IPS-11a (cell line): ENCODE data around the gene GCK.

Experiments used
- H3K4me3 ChIP-seq: one replicate; pipeline ENCODE4 v1.5.1; 2013; ENCODE audit warnings: low read depth, low read length, control low read depth

GCK gene

DNA sequence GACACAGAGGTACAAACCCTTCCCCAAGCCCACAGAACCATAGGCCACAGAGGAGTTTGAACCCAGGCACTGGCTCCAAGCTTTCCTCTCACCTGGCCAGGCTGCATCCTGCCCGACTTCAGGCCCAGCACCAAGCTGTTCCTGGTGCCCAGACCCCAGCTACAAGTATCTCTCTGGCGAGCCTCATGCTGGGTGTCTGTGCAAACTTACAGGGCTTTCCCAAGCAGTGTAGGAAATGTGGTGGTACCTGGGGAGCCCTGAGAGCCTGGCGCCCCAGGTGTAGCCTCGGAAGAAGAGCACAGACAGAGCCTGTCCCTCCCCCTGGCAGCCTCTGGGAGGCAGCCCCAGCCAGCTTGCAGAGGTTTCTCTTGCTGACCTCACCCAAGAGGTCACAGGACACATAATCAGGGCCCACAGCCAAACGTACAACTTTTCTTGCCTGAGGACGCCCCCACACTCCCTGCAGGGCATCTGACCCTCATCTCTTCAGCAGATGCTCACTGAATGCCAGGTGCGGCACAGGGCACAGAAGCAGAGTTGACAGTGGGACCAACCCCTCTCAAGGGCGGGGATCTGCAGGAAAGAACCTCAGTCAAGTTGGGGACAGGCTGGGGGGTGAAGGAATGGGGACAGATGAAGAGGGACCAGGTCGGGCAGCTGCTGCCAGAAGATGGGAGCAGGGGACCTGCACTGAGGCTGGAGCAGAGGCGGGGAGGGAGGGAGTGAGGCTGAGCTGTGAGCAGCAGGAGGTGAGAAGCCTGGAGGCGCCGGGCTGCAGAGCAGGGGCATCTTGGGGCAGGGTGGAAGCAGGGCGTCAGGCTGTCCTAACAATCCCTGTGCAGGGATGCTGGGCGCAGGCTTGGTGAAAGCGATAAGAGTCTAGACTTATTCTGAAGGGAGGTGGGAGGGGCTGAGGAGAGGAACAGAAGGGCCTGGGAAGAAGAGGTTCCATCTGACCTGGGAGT lies 31.8 kb downstream of the GCK start:
- no peak overlapping the region for H3K4me3 ChIP-seq

DNA sequence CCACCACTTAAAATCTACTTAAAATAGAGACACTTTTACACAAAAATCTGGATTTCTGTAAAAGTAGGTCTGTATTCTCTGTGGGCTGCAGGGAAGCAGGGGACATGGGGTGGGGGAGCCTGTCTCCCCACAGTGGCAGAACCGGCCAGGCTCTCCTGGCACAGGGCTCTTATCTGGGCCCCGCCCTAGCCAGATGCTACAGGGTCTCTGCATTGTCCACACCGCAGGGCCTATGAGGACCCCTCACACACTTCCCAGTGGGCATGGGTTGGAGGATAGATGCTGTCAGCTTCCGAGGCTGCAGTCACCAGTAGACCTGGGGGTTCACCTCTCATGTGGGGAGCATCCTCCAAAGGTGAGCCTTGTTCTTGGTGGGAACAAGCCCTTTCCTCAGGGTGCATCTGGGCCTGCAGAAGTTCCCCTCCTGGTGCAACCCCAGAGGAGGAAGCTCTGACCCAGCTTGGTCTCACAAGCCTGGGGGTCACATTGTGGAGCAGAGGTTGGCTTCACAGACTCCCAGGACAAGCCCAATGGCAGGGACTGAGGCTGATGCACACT lies 32.7 kb downstream of the GCK start:
- no peak overlapping the region for H3K4me3 ChIP-seq

DNA sequence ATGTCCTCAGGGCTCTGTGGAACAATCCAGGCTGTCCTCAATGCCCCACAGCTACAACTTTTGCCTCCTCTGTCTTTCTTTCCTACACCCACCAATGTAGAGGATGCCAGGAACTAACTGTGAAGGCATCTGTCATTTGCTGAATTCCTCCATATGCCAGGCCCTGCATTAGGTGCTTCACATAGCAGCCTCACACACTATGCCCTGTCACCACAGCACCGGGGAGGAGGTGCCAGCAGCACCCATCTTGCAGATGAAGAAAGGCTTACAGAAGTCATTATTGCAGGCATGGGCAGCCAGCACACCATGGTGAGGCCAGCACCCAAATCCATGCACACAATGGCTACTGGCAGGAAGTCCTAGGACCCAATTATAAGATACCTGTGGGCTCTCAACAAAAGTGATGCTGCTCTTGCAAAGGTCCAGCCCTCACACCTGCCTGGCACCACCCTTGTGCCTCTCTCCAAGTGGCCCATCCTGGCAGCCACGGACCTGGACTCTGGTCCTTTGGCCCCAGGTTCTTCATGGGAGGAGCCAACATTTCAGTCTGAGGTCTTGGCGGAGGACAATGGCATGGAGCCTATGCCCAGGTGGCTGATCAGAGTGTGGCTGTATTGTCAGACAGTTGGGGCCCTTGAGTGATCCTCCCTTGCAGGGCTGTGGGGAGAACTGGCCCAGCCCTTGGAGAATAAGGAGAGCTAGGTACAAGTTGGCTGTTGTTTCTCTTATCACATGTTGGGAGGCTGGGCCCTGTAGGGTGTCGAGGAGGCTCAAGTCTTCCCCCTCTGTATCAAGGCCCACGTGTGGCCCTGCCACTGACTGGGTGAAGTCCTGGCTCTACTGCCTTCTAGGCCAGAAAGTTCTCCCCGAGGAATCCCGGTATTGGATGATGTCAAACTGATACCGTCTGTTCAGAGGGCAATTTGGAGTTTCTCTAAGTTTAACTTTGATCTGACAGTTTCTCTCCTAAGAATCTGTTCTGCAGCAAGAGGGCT lies 33.8 kb downstream of the GCK start:
- H3K4me3 ChIP-seq = no peak overlapping the region

DNA sequence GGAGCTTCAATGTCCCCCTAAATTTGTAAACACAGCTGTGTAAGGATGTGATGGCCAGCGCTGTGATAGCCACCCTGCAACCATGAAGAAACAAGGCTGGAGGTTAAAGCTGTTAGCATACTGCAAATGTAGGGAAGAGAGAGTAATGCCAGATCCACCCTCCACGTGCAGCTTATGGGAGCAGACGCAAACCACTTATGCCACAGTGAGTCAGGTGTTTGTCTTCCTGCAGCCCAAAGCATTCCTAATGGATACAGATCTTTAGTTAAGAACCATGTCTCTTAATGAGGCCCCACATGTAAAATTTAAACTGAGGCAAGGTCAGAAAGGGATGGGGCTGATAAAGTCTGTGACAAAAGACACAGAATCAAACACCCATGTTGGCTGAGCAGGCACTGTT lies 34.5 kb downstream of the GCK start:
- H3K4me3 ChIP-seq = no peak overlapping the region

DNA sequence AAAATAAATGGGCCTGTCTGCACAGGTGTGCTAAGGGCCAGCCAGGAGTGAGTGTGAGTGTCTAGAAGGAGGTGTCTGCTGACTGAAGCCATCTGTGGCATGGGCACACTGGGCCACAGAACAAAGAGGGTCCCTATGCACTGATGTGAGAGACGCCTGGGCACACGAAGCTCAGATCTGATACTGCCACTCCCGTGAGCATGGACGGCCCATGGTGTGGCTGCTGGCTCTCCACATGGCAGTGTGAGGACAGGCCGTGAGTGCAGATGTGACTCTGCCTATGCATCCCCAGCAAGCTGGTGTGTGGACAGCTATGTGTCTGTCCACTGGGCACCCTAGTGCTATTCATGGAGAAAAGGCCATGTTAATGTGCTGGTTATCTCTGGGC lies 35.3 kb downstream of the GCK start:
- no peak overlapping the region for H3K4me3 ChIP-seq

DNA sequence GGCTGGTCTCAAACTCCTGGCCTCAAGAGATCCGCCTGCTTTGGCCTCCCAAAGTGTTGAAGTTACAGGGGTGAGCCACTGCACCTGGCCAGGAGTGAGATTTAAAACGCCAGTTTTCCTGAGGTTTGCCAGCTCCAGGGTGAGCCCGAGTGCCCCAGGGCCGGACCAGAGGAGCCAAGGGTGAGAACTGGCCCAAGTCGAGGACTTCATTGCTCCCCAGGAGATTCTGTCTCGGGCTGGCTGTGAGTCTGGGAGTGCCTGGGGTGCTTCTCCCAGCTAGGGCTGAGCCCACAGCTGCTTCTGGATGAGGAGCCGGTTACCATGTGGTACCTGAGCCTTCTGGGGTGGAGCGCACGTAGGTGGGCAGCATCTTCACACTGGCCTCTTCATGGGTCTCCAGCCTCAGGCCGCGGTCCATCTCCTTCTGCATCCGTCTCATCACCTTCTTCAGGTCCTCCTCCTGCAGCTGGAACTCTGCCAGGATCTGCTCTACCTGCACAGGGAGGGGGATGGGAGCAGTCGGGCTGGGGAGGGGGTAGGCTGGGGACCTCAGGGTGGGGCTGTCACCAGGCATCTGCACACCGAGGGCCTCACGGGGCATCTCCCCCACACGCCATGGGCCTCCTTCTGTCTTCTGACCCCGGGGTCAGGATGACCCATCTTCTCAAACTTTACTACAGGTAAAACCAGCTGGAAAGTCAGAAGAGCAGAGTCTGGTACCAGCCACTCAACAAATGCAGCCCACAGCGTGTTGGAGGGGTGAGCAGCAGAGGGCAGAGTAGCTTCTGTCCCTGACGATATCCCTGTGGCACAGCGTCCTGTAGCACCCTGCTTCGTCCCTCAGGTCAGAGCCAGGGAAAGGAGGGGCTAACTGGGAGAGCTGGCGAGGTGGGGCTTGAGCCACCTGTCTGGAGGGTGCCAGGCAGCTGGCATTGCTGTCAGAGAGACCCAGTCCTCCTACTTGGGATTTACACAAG lies 36.0 kb downstream of the GCK start:
- no peak overlapping the region for H3K4me3 ChIP-seq

DNA sequence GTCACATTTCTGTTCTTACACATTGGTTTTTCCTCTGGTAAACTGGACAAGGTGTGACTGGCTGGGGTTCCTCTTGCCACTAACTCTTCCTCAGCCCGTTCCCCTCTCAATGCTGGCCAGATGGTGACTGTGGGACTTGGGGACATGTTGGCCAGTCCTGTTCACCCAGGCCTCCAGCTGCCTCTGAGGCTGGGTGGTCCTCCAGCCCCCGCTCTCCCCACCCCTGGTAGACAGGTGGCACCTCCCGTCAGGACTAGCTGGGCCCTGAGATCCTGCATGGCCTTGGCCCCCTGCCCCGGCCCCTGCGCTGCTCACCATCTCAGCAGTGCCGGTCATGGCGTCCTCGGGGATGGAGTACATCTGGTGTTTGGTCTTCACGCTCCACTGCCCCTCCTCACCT lies 37.3 kb downstream of the GCK start:
- H3K4me3 ChIP-seq = no peak overlapping the region

DNA sequence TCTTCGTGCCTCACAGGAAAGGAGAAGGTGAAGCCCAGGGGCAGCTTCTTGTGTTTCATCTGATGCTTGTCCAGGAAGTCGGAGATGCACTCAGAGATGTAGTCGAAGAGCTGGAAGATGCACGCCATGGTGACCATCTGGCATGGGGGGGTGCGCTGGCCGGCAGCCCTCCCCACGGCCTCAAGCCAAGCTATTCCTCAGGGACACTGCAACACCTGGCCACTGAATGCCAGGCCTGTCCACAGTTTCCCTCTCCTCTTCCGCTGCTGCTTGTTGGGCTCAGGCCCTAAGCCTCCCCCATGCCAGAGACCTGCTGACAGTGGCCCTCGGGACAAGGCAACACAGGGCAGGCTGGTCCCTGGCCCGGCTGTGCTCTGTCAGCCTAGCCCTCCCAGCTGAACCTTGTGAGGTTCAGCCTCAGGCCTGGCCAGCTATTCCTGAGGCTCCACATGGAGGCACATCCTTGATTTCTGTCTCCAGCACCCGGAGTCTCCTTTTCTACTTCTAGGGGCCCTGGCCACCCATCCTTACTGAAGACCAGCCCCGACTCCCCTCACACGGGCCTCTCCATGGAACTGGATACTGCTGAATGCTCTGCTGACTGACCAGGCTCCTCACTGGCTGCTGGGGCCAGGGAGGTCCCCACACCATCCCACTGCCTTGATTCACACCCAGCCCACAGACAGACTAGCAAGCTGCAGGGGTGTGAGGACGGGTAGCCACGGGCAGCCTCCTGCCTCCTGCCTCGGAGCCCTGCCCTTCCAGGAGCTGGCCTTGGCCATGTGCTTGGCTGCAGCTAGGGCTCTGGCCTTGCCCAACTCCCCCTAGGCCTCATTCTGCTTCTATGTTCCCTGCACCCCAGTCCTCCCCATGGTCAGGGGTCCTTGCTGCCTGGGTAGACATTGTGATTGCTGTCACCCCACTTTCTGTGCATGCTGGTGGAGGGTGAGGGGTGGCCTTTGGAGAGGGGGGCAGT lies 38.0 kb downstream of the GCK start:
- H3K4me3 ChIP-seq = no peak overlapping the region

DNA sequence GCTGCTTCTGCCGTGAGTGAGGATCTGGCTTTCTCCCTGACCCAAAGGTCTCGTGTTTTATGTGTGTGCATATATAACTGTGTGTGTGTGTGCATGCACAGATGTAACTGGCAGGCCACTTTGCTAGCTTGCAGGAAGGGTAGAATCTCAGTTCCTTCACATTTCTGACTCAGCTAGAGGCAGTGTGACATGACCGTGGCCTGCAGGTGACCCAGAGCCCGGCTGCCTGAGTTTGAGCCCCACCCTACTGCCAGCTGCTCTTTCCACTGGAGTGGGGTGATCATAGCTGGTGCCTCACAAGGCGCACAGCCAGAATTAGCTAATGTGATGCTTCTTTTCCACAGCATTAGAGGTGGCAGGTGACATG lies 38.8 kb downstream of the GCK start:
- H3K4me3 ChIP-seq = no peak overlapping the region

DNA sequence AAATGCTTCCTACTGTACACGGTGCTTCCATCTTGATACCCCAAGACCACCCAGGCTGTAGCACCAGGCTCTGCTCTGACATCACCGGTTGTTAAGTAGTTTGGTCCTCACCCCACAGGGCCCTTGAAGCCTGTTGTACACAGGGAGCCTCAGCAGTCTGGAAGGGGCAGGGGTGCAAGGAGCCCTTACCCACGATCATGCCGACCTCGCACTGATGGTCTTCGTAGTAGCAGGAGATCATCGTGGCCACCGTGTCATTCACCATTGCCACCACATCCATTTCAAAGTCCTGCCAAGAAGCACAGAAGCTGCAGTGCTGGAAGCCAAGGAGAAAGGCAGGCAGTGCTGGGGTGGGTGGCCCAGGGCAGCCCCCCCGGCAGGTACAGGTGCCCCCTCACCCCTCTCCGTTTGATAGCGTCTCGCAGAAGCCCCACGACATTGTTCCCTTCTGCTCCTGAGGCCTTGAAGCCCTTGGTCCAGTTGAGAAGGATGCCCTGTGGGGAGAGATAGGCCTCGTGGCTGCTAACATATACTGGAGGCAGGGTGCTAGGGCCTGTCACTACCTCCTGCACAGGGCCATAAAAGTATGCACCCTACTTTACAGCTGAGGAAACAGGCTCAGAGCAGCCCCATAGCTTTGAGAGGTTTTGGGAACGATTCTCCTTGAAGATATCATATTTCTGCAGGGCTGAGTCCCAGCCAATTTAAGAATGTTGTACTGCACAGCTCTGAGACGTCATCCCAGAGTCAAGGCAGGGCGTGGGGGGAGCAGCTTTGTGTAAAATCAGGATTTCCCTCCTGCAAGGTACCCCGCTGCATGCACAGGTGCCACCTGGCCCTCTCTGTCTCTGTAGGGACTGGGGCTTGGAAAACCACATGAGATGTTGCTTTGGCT lies 39.4 kb downstream of the GCK start:
- H3K4me3 ChIP-seq = no peak overlapping the region

DNA sequence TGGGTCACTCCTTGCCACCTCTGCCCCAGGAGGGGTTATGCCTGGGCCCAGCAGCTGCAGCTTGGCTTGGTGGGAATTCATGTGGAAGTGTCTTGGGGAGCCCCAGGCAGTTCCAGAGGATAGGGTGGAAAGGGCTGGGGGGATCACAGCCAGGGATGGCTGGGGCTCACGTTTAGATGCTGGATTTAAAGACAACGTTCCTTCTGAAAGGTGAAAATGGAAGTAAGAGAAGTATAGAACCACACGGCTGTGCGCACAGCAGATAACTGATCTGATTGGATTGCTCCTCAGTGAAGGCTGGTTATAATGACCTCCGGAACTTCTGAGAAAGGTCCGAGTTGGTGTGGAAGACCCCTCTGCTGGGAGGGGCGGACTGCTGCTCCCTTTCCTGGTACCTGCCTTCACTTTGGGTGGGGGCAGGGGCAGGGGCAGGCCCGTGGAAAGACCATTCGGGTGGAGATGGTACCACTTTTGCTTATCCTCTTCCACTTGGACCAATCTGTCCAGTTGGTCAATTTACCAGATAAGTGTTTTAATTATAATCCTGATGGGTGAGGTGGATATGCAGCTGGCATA lies 40.2 kb downstream of the GCK start:
- H3K4me3 ChIP-seq = no peak overlapping the region

DNA sequence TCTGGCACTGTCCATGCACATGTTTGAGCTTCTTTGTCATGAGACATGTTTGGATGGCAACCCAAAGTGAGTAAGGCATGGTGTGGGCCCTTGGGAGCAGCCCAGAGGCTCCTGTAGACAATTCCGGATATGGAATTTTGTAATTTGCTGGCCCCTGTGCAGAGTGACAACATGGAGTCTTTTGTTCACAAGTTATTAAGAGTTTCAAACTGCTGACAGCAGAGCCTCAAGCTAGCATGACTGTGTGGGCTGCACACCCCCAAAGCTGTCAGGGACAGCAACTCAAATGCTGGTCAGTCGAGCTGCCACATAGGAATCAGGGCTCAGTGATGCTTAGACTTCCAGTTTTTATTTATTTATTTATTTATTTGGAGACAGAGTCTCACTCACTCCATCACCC lies 41.1 kb downstream of the GCK start:
- no peak overlapping the region for H3K4me3 ChIP-seq

DNA sequence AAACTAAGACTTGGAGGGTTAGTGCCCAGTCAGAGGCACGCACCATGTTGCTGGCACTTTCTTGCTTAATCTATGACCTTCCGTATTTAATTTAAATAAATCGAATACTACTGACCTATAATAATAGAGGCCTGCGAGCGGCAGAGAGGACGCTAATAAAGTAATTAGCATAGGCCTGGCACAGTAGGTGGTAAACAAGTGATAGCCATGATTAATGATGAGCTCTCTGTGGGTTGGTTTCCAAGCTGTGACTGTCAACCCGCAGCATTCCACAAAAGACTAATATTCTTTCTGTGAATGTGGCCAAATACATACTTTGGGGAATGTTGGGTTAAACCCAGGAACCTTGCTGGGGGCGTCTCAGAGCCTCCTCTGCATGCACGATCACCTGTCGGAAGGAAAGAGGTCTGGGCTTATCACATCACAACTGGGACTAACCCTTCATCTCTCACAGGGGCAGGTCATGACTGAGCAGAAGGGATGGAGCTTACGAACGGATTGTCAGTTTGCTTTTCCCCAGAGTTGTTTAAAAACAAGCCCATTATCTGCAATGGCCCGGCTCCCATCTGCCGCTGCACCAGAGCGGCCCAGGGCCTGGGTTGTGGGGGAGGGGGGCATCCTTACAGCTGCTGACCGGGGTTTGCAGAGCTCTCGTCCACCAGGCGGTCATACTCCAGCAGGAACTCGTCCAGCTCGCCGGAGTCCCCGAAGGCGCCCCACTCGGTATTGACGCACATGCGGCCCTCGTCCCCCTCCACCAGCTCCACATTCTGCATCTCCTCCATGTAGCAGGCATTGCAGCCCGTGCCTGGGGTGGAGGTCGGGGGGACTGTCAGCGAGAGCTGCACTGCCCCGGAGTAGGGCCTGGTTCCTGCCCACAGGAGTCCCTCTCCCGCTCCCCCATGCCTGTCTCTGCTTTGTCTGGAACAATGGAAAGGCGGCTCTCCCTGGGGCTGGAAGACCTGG lies 41.9 kb downstream of the GCK start:
- H3K4me3 ChIP-seq = no peak overlapping the region

DNA sequence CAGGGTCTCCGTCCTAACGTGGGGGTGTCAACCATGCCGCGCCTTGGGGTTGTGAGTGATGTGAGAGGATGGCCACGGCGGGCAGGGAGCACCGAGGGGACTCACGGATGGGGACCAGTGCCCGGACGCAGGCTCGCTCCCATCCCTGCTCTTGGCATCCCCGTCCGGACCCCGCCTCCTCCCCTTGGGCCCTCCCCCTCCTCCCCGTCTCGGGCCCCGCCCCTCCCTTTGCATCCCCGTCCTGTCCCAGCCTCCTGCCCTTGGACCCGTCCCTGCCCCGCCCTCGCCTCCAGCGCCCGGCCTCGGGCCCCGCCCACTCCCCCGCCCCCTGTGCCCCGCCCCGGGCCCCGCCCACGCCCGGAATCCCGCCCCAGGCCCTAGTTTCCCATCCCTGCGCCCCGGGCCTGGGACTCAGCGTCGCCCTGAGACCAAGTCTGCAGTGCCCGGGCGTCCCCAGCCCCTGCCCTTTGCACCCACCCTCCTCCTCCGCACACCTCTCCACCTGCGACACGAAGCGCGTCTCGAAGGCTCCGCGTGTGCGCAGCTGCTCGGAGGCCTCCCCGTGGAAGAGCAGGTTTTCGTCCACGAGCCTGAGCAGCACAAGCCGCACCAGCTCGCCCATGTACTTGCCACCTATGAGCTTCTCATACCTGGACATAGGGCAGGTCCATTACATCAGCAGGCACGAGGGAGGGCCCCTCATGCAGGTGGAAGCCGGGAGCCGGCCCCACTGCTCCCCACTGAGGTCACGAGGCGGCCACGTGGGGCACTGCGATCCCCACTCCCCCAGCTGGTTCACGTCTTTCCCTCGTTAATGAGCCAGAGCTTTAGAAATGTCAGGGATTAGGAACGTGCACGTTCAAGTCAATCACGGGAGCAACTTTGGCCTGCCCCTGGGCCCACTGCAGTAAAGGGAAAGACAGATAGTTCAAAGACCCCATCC lies 43.0 kb downstream of the GCK start:
- peak overlapping the region; percentile 18 for H3K4me3 ChIP-seq

DNA sequence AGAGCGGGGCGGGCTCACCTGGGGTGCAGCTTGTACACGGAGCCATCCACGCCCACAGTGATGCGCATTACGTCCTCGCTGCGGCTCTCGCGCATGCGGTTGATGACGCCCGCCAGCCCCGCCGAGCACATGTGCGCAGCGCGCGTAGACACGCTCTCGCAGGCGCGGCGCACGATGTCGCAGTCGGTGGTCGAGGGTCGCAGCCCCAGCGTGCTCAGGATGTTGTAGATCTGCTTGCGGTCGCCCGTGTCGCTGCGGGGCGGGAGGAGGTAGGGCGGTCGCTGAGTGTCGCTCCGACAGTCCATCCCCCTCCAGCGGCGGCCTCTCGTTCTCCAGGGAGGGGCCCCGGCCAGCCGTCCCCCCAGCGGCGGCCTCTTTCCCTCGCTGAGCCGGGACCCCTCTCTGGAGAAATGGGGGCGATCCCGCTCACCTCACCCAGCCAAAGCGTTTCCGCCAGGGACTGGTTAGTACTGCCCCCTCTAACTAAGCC lies 43.7 kb downstream of the GCK start:
- peak overlapping the region; percentile 18 for H3K4me3 ChIP-seq
